ENCODE measurements around the gene CCR4. TPM values are rescaled to one million over a fixed set of nuclear protein-coding genes. Genes with fewer than 3 reads are reported as not detected.

Gene CCR4
- total RNA-seq, 2 donors from 2014 or later, result 0.11 TPM; not detected in 1

DNA sequence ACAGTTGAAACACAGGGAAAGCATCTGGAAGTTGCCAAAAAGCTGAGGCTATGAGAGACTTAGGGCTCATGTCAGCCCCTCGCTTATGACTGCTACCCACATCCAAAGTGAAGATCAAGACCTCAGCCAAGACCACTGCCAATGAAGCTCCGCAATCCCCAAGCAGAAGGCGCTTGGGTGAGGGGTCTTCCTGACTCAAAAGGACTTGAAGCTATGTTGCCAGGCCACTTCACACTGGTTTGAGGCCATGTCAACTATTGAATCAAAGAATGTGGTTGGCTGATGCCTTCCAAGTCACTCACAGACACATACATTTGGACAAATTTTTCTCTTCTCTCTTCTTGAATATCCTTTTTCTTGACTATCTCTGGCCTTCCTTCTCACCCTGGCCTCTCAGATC lies 928 bp upstream of the CCR4 start:
- H3K9me3 ChIP-seq (ENCODE audit: control insufficient read depth, low read length), result no peaks in the 10 kb centered on the region
- H3K27me3 ChIP-seq (ENCODE audit: control insufficient read depth, insufficient read depth, low read length, poor library complexity, severe bottlenecking), result no peaks in the 10 kb centered on the region
- H3K36me3 ChIP-seq (ENCODE audit: control insufficient read depth, insufficient read depth, low read length), result no peaks in the 10 kb centered on the region
- TF ChIP-seq, protein P1, sequence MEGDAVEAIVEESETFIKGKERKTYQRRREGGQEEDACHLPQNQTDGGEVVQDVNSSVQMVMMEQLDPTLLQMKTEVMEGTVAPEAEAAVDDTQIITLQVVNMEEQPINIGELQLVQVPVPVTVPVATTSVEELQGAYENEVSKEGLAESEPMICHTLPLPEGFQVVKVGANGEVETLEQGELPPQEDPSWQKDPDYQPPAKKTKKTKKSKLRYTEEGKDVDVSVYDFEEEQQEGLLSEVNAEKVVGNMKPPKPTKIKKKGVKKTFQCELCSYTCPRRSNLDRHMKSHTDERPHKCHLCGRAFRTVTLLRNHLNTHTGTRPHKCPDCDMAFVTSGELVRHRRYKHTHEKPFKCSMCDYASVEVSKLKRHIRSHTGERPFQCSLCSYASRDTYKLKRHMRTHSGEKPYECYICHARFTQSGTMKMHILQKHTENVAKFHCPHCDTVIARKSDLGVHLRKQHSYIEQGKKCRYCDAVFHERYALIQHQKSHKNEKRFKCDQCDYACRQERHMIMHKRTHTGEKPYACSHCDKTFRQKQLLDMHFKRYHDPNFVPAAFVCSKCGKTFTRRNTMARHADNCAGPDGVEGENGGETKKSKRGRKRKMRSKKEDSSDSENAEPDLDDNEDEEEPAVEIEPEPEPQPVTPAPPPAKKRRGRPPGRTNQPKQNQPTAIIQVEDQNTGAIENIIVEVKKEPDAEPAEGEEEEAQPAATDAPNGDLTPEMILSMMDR (conservative IDR thresholded peaks at IDR 0.05), result no peak
- no peak overlapping the region for H3K4me3 ChIP-seq (ENCODE audit: low read length)
- H3K9ac ChIP-seq (ENCODE audit: extremely low read depth, low read length, poor library complexity, severe bottlenecking), result no peak overlapping the region
- no peaks in the 10 kb centered on the region for H3K9me3 Mint-ChIP-seq
- DNase-seq, result no peak
- H3K4me1 Mint-ChIP-seq, result no peaks in the 10 kb centered on the region
- 93 to 95% methylated on average over 2 to 3 of the region's 3 CpGs for WGBS, 2 experiments (ENCODE audit: insufficient coverage in 1 of 2, insufficient read length in 1 of 2)
- H3K27ac ChIP-seq (ENCODE audit: low read depth, low read length), result no peak overlapping the region
- H3K4me3 Mint-ChIP-seq, result no peak overlapping the region
- H3K4me1 ChIP-seq (ENCODE audit: control insufficient read depth, insufficient read depth, low read length), result no peaks in the 10 kb centered on the region
- no peaks in the 10 kb centered on the region for H3K36me3 Mint-ChIP-seq (ENCODE audit: low read depth)
- H3K27me3 Mint-ChIP-seq (ENCODE audit: insufficient read depth), result no peaks in the 10 kb centered on the region
- no peak overlapping the region for H3K27ac Mint-ChIP-seq

DNA sequence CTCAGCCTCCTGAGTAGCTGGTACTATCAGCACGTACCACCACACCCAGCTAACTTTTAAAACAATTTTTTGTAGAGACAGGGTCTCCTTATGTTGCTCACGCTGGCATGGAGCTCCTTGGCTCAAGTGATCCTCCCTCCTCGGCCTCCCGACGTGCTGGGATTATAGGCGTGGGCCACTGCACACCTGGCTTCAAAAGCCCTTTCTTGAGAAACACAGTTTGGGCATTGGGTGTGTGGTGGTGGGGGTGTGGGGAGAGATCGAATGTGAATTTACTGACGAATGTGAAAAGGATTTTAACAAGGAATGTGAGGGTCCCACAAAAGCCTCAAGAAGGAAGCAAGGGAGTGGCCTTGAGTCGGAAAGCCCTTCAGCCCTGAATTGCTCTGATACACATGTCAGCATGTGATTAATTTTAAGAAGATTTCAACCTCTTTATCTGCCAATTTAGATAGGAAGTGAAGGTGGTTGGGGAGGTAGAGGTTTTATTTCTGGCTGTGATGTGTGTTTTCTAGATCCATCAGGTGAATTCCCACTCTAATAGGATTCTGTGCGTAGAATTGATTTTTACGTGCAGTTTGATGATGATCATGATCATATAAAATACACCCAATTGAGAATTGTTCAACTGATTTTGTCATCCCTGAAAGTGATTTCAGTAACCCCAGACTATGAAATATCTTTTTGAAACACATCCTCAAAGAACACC lies 1.1 kb downstream of the CCR4 start:
- no peaks in the 10 kb centered on the region for H3K4me1 Mint-ChIP-seq
- Histone ChIP-seq H3K27me3 (ENCODE audit: control insufficient read depth, insufficient read depth, low read length, poor library complexity, severe bottlenecking) (no peaks in the 10 kb centered on the region), H3K36me3 (ENCODE audit: control insufficient read depth, insufficient read depth, low read length) (no peaks in the 10 kb centered on the region), H3K9ac (ENCODE audit: extremely low read depth, low read length, poor library complexity, severe bottlenecking) (no peak overlapping the region), H3K4me3 (ENCODE audit: low read length) (no peak overlapping the region), H3K4me1 (ENCODE audit: control insufficient read depth, insufficient read depth, low read length) (no peaks in the 10 kb centered on the region), H3K27ac (ENCODE audit: low read depth, low read length) (no peak overlapping the region), H3K9me3 (ENCODE audit: control insufficient read depth, low read length) (no peaks in the 10 kb centered on the region)
- WGBS, 2 experiments (ENCODE audit: insufficient coverage in 1 of 2, insufficient read length in 1 of 2), result 87 to 90% methylated on average over 9 to 11 of the region's 11 CpGs
- TF ChIP-seq, protein P1 (conservative IDR thresholded peaks at IDR 0.05), result no peak
- no peaks in the 10 kb centered on the region for H3K36me3 Mint-ChIP-seq (ENCODE audit: low read depth)
- H3K27ac Mint-ChIP-seq, result no peak overlapping the region
- DNase-seq, result no peak
- no peak overlapping the region for H3K4me3 Mint-ChIP-seq
- no peaks in the 10 kb centered on the region for H3K27me3 Mint-ChIP-seq (ENCODE audit: insufficient read depth)
- H3K9me3 Mint-ChIP-seq, result no peaks in the 10 kb centered on the region

DNA sequence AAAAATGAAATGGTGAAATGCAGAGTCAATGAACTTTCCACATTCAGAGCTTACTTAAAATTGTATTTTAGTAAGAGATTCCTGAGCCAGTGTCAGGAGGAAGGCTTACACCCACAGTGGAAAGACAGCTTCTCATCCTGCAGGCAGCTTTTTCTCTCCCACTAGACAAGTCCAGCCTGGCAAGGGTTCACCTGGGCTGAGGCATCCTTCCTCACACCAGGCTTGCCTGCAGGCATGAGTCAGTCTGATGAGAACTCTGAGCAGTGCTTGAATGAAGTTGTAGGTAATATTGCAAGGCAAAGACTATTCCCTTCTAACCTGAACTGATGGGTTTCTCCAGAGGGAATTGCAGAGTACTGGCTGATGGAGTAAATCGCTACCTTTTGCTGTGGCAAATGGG lies 3.1 kb downstream of the CCR4 start:
- WGBS, 2 experiments (ENCODE audit: insufficient coverage in 1 of 2, insufficient read length in 1 of 2), result 88 to 90% methylated on average over 1 of the region's 1 CpG
- no peak overlapping the region for H3K4me3 ChIP-seq (ENCODE audit: low read length)
- H3K36me3 Mint-ChIP-seq (ENCODE audit: low read depth), result no peaks in the 10 kb centered on the region
- no peaks in the 10 kb centered on the region for H3K4me1 ChIP-seq (ENCODE audit: control insufficient read depth, insufficient read depth, low read length)
- no peak overlapping the region for H3K9ac ChIP-seq (ENCODE audit: extremely low read depth, low read length, poor library complexity, severe bottlenecking)
- peaks cover 5% of the 10 kb centered on the region for H3K4me1 Mint-ChIP-seq
- no peaks in the 10 kb centered on the region for H3K36me3 ChIP-seq (ENCODE audit: control insufficient read depth, insufficient read depth, low read length)
- DNase-seq, result no peak
- no peaks in the 10 kb centered on the region for H3K27me3 Mint-ChIP-seq (ENCODE audit: insufficient read depth)
- TF ChIP-seq, protein P1 (conservative IDR thresholded peaks at IDR 0.05), result no peak
- H3K9me3 ChIP-seq (ENCODE audit: control insufficient read depth, low read length), result no peaks in the 10 kb centered on the region
- no peak overlapping the region for H3K27ac Mint-ChIP-seq
- H3K27me3 ChIP-seq (ENCODE audit: control insufficient read depth, insufficient read depth, low read length, poor library complexity, severe bottlenecking), result no peaks in the 10 kb centered on the region
- H3K4me3 Mint-ChIP-seq, result no peak overlapping the region
- H3K9me3 Mint-ChIP-seq, result no peaks in the 10 kb centered on the region
- no peak overlapping the region for H3K27ac ChIP-seq (ENCODE audit: low read depth, low read length)

All from endodermal cell (in vitro differentiated cells).